A549 treated with AZD2906 at 1 μM for 4 hours (cell line): Measurements from ENCODE around the gene OLFML2A. TPM values are rescaled to one million over a fixed set of nuclear protein-coding genes. Genes with fewer than 3 reads are reported as not detected.

Experiments
- total RNA-seq: library from RNA; stranded (reverse); fragments of 200-300 nt; extraction: Qiagen RNA extraction; gene quantifications from 5 replicates; pipeline ENCODE4 v1.2.3, GENCODE V29; 2022

The OLFML2A gene
- total RNA-seq: 24.5 to 37.8 TPM (median 31.4 TPM) in 5 replicates

DNA sequence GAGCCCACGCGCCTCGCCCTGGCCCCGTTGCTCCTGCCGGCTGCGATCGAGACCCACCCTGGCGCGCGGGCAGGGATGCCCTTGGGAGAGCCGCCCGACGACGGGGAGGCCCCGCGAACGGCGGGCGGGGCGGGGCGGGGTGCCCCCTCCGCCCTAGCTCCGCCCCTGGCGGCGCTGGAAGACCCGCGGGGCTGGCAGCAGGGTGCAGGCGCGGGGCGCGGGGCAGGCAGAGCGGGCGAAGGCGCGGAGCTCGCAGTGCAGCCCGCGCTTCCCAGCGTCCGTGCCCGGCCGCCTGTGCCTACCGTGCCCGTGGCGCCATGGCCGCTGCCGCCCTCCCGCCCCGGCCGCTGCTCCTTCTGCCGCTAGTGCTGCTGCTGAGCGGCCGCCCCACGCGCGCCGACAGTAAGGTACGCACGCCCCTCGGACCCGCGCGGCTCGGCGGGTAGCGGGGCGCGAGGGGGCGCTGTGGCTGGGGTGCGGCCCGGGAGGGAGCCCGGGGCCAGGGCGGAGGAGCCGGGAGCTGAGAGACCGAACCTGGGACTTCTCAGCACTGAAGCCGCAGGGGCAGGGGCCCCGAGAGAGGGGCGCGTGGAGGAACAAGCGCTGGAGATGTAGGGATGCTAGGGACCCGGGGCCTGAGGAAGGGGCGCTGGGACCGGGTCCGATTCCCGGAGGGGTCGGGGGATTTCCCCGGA is at the start of gene OLFML2A:
OLFML2A (plus strand) TSS at position 180 of the 695 bp plus-strand sequence; CDS start at position 318, 138 bp downstream.

DNA sequence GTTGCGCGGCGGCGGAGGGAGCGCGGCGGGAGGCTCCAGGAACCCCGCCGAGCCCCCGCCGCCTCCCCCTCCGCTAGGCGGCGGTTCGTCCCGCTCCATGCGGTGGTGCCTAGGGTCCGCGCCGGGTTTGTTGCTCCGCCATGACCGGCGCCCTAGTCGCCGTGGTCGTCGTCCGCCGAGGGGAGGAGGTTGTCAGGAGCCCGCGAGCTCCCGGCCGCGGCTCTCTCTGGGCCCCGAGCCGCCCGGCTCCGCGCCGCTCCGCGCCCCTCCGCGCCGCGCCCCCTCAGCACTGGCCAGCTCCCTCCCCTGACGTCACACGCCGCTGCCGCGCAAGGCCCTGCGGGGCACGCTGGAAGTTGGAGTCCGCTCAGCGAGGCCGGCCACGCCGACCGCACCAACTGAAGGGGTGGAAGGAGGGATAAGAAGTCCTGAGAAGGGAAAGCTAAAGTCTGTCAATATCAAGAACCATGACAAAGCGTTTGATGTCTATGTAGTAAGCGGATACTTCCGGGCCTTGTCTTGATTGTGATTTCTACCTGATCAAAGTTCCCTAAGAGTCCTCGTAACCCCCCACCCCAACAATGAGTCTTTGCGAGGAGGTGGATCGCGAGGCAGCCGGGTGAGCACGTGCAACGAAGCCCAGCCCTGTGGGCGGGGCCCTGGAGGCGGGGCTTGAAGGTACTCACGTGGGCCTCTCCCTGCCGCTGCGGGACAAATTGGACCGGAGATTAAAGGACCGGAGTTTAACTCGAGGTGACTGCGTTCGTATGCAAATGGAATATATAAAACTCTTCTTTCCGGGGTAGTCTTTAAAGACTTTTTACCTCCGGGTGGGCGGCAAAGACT is 5.7 kb upstream of the OLFML2A start, which contains the start of gene NR6A1:
NR6A1 (minus strand) TSS at position 291 of the 846 bp plus-strand sequence.

DNA sequence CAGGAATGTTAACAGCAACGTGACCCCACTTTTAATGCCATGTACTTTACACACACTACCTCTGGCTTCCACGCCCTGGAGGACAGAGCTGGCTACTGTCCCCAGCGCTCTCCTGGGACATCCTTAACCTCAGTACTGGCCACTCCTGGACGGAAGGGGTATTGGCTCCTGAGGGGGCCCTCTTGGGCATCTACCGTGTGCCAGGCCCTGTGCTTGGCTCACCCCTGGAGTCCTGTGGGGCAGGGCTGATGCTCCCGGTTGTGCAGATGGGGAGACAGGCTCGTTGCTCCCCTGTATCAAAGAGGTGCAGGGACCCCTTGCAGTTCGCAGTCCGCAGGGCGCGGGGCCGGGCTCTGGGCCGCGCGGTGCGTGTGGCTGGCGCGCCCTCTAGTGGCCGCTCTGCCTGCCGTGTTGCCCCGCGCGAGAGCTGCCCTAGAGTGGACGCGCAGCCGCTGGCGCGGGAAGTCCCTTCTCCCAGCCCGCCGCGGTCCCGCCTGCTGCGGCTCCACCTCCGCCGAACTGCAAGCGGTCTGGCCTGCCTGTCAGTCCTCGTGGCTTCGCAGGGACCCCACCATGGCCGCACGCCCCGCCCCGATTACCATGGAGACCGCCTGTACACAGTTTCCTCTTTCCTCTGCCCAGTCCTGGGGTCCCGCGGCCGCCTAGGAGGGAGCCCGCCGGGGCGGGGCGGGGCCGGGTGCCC is 76.0 kb downstream of the OLFML2A start, which contains the start of gene WDR38:
WDR38 (plus strand) TSS at position 632 of the 703 bp plus-strand sequence. CDS start 72 bp downstream, outside the sequence.

DNA sequence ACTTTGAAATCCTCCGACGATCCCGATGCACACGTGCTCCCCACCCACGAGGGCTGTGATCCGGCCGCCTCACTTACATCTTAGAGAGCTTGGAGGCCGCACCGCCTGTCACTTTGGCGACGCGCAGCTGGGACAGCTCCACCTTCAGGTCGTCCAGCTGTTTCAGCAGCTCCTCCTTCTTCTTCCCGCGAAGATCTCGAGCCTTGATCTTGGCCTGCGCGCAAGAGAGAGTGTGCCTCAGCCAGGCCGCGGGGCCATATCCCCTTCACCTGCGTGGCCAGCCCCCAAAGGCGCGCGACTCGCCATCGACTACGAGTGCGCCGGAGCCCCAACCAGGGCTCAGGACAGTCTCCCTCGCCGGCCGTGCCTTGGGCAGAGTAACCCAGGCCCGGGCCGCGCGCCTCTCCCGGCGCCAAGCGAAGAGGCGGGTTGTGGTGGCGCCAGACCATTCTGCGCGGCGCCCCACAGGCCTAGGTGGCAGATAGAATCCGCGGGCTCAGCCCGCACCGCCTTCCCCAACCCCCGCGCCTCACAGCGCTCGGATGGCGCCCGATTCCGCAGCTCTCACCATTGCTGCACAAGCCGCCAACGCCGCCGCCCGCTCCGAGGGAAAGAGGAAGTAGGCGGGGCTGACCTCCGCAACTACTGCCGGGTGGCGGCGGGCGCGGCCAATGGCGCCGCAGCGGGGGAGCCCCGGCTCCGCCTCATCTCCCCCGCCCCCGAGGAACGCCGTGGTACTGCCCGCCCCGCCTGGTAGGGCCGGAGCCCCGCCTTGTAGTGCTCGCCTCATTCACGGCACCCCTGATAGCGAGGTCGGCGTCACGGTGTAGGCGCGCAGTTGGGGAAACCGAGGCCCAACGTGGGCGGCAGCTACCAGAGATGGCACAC is 84.7 kb downstream of the OLFML2A start, which contains the start of the genes ARPC5L and RPL35:
ARPC5L (plus strand) TSS at position 789 of the 888 bp plus-strand sequence. CDS start 7,161 bp downstream, outside the sequence.
RPL35 (minus strand) TSS at position 616 of the 888 bp plus-strand sequence; CDS start at position 571, 45 bp downstream.

Other genes with a start within 250 kb of the OLFML2A start
- 1.4 to 2.0 TPM (median 1.7 TPM) in 5 replicates for gene NR6A1, start 5.8 kb upstream of the OLFML2A start, total RNA-seq
- gene WDR38, start 76.3 kb downstream of the OLFML2A start, total RNA-seq: 0.11 to 0.23 TPM (median 0.14 TPM) in 5 replicates
- gene RPL35, start 84.8 kb downstream of the OLFML2A start, total RNA-seq: 2,790 to 3,130 TPM (median 2,895 TPM) in 5 replicates
- 54.8 to 74.1 TPM (median 66.6 TPM) in 5 replicates for gene ARPC5L, start 85.0 kb downstream of the OLFML2A start, total RNA-seq
- 10.2 to 10.6 TPM (median 10.6 TPM) in 5 replicates for gene GOLGA1, start 163.9 kb downstream of the OLFML2A start, total RNA-seq